Measurements from ENCODE around the gene ARHGAP4.

Gene ARHGAP4

DNA sequence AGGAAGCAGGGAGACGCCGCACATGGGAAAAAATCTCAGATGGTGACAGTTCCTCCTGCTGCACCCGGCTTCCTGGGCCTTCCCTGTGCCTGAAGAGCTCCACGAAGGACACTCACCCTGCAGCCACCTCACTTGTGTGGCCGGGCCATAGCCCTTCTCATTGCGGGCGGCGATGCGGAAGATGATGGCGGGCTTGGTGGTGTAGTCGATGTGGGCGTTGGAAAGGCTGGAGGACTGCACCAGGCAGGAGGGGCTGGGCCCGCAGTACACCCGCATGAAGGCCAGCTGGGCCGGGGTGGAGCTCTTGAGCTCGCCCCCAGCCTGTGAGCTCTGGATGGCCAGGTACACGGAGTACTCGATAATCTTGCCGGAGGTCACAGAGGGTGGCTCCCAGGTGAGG lies 24.1 kb upstream of the ARHGAP4 start:
- Histone ChIP-seq H3K27ac (no peak overlapping the region), H3K27me3 (replicated peaks) (no peaks in the 10 kb centered on the region), H3K36me3 (replicated peaks) (peaks cover 50% of the 10 kb centered on the region), H3K4me3 (ENCODE audit: low read depth, low read length) (no peak overlapping the region)
- no peak for DNase-seq
- TF ChIP-seq, protein P1, sequence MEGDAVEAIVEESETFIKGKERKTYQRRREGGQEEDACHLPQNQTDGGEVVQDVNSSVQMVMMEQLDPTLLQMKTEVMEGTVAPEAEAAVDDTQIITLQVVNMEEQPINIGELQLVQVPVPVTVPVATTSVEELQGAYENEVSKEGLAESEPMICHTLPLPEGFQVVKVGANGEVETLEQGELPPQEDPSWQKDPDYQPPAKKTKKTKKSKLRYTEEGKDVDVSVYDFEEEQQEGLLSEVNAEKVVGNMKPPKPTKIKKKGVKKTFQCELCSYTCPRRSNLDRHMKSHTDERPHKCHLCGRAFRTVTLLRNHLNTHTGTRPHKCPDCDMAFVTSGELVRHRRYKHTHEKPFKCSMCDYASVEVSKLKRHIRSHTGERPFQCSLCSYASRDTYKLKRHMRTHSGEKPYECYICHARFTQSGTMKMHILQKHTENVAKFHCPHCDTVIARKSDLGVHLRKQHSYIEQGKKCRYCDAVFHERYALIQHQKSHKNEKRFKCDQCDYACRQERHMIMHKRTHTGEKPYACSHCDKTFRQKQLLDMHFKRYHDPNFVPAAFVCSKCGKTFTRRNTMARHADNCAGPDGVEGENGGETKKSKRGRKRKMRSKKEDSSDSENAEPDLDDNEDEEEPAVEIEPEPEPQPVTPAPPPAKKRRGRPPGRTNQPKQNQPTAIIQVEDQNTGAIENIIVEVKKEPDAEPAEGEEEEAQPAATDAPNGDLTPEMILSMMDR (IDR thresholded peaks at IDR 0.05; ENCODE audit: low read depth, low read length, missing control alignments): no peak
- in situ Hi-C loops (cut with HindIII; ENCODE audit: low pct_ligation_motif_present, low sequenced_read_pairs): no loop called here

DNA sequence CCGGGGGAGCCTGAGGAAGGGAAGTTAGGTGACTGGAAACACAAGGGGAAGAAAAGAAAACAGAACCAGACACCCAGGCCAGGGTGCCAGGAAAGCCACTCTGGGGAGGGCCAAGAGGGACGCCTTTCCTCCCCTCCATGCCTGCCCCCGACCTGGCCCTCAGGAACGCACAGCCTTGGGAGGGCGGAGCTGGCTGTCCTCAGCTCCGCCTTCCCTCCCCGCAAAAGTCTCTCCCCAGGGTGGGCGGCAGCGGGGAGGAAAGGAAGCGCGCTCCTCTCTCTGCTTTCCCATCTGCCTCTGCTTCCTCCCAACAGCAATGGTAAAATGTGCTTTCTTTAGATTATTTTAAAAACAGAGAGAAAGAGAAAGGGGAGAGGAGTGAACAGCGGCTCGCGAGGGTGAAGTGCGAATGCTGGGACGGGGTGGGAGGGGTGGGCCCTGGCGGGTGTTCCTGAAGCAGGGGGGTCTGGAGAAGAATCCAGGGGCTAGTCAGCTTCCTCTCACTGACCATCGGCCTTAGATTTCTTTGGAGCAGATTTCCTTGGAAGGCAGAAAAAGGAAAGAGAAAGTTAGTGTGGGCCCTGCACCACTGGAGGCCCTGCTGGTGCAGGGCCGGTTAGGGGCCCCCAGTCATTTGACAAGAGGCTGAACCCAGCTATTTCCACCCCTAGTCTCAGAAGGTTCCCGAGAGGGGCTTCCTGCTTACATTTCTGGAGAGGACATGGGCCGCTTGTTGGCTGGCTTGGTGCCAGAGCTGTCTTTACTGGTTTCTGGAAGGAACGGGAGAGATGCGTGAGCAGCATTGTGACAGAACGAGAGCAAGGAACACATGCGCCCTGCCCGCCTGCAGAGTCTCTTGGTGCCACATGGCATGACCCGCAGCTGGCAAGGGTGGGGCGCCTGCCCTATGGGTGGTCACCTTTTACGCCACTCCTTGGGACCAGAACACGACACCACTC lies 23.1 kb upstream of the ARHGAP4 start:
- no peak for DNase-seq
- TF ChIP-seq, protein P1 (IDR thresholded peaks at IDR 0.05; ENCODE audit: low read depth, low read length, missing control alignments): no peak
- no peak overlapping the region for H3K4me3 ChIP-seq (ENCODE audit: low read depth, low read length)
- in situ Hi-C loops (cut with HindIII; ENCODE audit: low pct_ligation_motif_present, low sequenced_read_pairs): no loop called here
- H3K36me3 ChIP-seq (replicated peaks): peaks cover 44% of the 10 kb centered on the region
- no peak overlapping the region for H3K27ac ChIP-seq
- no peaks in the 10 kb centered on the region for H3K27me3 ChIP-seq (replicated peaks)

DNA sequence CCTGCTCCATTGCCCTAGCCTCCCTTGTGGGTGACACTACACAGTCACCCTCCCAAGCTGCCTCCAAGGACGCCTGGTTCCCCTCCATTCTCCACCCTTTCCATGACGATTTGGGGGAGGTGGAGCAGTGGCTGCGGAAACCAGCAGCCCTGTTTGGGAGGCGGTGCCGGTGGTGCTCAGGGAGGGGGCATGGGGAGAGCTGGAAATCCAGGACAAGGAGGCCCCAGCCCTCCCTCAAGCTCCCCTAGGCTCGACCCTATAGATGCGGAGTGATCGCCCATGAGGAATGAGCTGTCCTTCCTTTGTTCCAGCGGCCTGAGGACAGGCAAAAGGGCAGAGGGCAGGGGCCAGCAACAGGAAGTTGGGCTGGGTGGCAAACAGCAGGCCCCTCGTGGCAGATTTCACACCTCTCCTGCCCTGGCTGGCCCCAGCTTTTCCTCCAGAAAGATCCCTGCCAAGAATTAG lies 22.0 kb upstream of the ARHGAP4 start:
- H3K36me3 ChIP-seq (replicated peaks): peaks cover 34% of the 10 kb centered on the region
- no peaks in the 10 kb centered on the region for H3K27me3 ChIP-seq (replicated peaks)
- TF ChIP-seq, protein P1 (IDR thresholded peaks at IDR 0.05; ENCODE audit: low read depth, low read length, missing control alignments): no peak
- no peak overlapping the region for H3K4me3 ChIP-seq (ENCODE audit: low read depth, low read length)
- H3K27ac ChIP-seq: no peak overlapping the region
- in situ Hi-C loops (cut with HindIII; ENCODE audit: low pct_ligation_motif_present, low sequenced_read_pairs): no loop called here
- DNase-seq: no peak

DNA sequence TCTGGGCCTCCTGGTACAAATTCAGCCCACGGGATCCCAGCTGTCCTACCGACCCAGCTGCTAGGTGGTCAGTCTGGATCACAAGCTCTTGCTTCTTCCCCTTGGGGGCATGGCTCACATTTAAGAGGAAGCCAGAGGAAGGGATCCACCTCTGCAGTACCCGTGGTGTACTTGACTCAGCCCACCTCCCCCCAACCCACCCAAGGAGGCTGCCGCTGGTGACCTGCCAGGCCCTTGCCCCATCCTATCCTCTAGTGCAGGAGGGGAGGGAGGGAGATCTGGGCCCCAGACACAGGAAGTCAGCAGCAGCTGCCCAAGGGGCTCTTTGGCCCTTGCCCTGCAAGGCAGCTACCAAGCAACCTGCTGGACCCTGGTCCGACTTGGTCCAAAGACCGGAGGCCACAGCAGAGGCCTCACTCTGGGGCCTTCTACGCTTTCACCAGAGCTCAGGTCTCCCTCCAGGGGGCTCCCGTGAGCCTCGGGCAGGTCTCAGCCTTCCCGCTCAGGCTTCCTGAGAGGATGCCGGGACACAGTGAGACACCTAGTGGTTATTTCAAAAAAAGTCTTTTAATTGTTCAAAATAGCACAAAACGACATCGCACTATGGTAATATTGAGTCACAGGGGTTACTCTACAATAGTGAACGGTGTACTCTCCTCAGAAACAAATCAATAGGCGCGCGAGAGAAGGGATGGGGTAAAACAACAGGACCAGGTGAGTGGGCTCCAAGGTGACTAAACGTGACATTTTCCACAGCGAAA lies 21.1 kb upstream of the ARHGAP4 start:
- no peaks in the 10 kb centered on the region for H3K27me3 ChIP-seq (replicated peaks)
- TF ChIP-seq, protein P1 (IDR thresholded peaks at IDR 0.05; ENCODE audit: low read depth, low read length, missing control alignments): peak; percentile 94
- in situ Hi-C loops (cut with HindIII; ENCODE audit: low pct_ligation_motif_present, low sequenced_read_pairs): no loop called here
- DNase-seq: peak; percentile 56
- no peak overlapping the region for H3K27ac ChIP-seq
- no peak overlapping the region for H3K4me3 ChIP-seq (ENCODE audit: low read depth, low read length)
- H3K36me3 ChIP-seq (replicated peaks): peaks cover 26% of the 10 kb centered on the region

DNA sequence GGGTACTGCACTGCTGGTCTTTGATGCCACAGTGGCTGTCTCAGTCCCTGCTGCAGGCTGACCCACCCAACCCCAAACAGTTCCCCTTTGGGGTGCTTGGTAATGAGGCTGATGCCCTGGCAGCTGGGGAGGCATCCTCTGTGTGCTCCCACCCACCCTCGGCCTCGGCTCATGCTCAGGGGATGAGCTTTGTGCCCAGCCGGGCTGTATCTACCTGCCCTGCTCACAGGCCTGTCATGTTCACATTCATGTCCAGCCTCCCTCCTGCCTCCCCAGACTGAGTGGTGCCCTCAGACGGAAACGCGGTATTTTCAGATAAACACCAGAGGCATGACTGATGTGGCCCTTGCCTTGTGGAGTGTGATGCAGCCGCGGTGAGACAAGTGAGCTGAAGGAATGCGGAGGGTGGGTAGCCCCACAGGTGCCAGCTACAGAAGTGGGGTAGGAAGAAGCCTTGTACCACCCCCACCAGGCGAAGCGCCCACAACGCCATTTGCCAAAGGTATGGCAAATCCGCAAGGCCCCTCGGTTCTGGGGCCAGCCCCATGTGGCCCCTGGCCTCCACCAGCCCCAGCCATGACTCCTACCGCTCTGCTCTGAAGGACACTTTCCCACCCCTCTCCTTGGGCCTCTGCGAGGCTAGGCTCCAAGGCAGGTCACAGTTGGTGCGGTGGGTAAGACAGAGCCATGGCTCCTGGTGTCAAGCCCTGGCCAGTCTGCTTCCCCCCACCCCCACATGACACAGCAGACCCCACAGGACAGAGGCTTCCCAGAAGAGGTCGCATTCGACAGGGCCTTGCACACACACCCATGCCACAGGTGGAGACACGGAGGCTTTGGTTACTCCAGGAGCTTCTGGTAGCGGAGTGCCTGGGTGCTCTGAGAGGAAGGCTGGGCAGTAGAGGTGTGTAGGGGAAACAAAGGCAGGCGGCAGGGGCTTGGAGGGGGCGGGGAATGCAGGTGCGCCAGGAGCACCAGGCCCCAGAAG lies 20.2 kb upstream of the ARHGAP4 start:
- Histone ChIP-seq H3K27ac (no peak overlapping the region), H3K4me3 (ENCODE audit: low read depth, low read length) (no peak overlapping the region), H3K27me3 (replicated peaks) (no peaks in the 10 kb centered on the region), H3K36me3 (replicated peaks) (peaks cover 18% of the 10 kb centered on the region)
- no peak for DNase-seq
- in situ Hi-C loops (cut with HindIII; ENCODE audit: low pct_ligation_motif_present, low sequenced_read_pairs): no loop called here
- TF ChIP-seq, protein P1 (IDR thresholded peaks at IDR 0.05; ENCODE audit: low read depth, low read length, missing control alignments): no peak
